SJSA1 (cell line): ENCODE results near the gene SKI. TPM values are rescaled to one million over a fixed set of nuclear protein-coding genes. Genes with fewer than 3 reads are reported as not detected.

Experiments
- DNase-seq, 2 experiments: peaks; one replicate each; pipeline ENCODE4 v3.0.0-alpha.2; 2015 to 2020; ENCODE audit warnings: low spot score in 2 of 2, low read depth in 1 of 2
- H3K27ac ChIP-seq: fragments of 250-450 bp; sonication (Bioruptor Pico); 2 replicates; pipeline ENCODE4 v1.5.1; 2020; ENCODE audit warnings: mild to moderate bottlenecking, moderate library complexity
- H3K27me3 ChIP-seq: fragments of 250-450 bp; sonication (Bioruptor Pico); replicated peaks from 2 replicates; pipeline ENCODE4 v1.5.1; 2020; ENCODE audit warnings: mild to moderate bottlenecking, moderate library complexity
- H3K36me3 ChIP-seq: fragments of 250-450 bp; sonication (Bioruptor Pico); 2 replicates; pipeline ENCODE4 v1.5.1; 2020; ENCODE audit warnings: mild to moderate bottlenecking
- H3K4me1 ChIP-seq: fragments of 250-450 bp; sonication (Bioruptor Pico); replicated peaks from 2 replicates; pipeline ENCODE4 v1.6.1; 2021; ENCODE audit warnings: mild to moderate bottlenecking
- H3K4me3 ChIP-seq: fragments of 250-450 bp; sonication (Bioruptor Pico); 2 replicates; pipeline ENCODE4 v1.5.1; 2020; ENCODE audit warnings: mild to moderate bottlenecking
- H3K9me3 ChIP-seq: fragments of 250-450 bp; sonication (Bioruptor Pico); replicated peaks from 2 replicates; pipeline ENCODE4 v1.5.1; 2020; ENCODE audit warnings: mild to moderate bottlenecking
- total RNA-seq: library from RNA; depleted of rRNA; stranded (reverse); fragments of >200 nt; shearing (Covaris generic); gene quantifications from 2 replicates; pipeline ENCODE4 v1.2.3, GENCODE V29; 2014; rRNA removed

The SKI gene
- total RNA-seq, 1 experiment from 2014 or later, result 9.6 TPM

- Histone ChIP-seq H3K9me3 (no peaks in the 10 kb centered on the region), H3K36me3 (no peaks in the 10 kb centered on the region), H3K27me3 (no peaks in the 10 kb centered on the region), H3K4me3 (no peak overlapping the region), H3K4me1 (peaks cover 16% of the 10 kb centered on the region), H3K27ac (no peak overlapping the region)
- no peak for DNase-seq
Measured at GRCh38 chr1:2356911-2357845, 129.1 kb downstream of the SKI start.

GRCh38 chr1:2358072-2358471, 130.0 kb downstream of the SKI start:
- Histone ChIP-seq H3K4me3 (no peak overlapping the region), H3K36me3 (no peaks in the 10 kb centered on the region), H3K27me3 (no peaks in the 10 kb centered on the region), H3K27ac (no peak overlapping the region), H3K4me1 (peaks cover 16% of the 10 kb centered on the region), H3K9me3 (no peaks in the 10 kb centered on the region)
- DNase-seq, result no peak

GRCh38 chr1:2358651-2359640, 130.8 kb downstream of the SKI start:
- Histone ChIP-seq H3K27me3 (no peaks in the 10 kb centered on the region), H3K9me3 (no peaks in the 10 kb centered on the region), H3K27ac (no peak overlapping the region)

More at GRCh38 chr1:2358651-2359640, 130.8 kb downstream of the SKI start:
- Histone ChIP-seq H3K4me1 (peaks cover 16% of the 10 kb centered on the region), H3K36me3 (no peaks in the 10 kb centered on the region), H3K4me3 (no peak overlapping the region)
- DNase-seq, result no peak

Other genes with a start within 250 kb of the SKI start
- not detected in 2 replicates for gene CFAP74, start 224.5 kb upstream of the SKI start, total RNA-seq
- not detected in 2 replicates for gene GABRD, start 209.0 kb upstream of the SKI start, total RNA-seq
- 0.58 and 6.9 TPM in 2 replicates for gene PRKCZ, start 177.9 kb upstream of the SKI start, total RNA-seq
- gene FAAP20, start 33.5 kb upstream of the SKI start, total RNA-seq, result 39.2 and 48.6 TPM in 2 replicates
- gene MORN1, start 163.2 kb downstream of the SKI start, total RNA-seq, result 2.3 and 5.0 TPM in 2 replicates
- 90.3 and 269 TPM in 2 replicates for gene RER1, start 163.5 kb downstream of the SKI start, total RNA-seq
- 29.3 and 37.3 TPM in 2 replicates for gene PEX10, start 184.2 kb downstream of the SKI start, total RNA-seq
- 0.24 TPM in 1 of 2 replicates, not detected in the other for gene PLCH2, start 248.0 kb downstream of the SKI start, total RNA-seq